Iris pigment epithelial cell (primary cell): ENCODE data around the gene THUMPD3.
A peak's percentile ranks its signal among the peaks of the same experiment; 100 is the strongest.

Experiments
- DNase-seq: peaks from one replicate; pipeline ENCODE4 v3.0.0-alpha.2; 2011; ENCODE audit warnings: low read depth

The THUMPD3 gene, protein sequence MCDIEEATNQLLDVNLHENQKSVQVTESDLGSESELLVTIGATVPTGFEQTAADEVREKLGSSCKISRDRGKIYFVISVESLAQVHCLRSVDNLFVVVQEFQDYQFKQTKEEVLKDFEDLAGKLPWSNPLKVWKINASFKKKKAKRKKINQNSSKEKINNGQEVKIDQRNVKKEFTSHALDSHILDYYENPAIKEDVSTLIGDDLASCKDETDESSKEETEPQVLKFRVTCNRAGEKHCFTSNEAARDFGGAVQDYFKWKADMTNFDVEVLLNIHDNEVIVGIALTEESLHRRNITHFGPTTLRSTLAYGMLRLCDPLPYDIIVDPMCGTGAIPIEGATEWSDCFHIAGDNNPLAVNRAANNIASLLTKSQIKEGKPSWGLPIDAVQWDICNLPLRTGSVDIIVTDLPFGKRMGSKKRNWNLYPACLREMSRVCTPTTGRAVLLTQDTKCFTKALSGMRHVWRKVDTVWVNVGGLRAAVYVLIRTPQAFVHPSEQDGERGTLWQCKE

DNA sequence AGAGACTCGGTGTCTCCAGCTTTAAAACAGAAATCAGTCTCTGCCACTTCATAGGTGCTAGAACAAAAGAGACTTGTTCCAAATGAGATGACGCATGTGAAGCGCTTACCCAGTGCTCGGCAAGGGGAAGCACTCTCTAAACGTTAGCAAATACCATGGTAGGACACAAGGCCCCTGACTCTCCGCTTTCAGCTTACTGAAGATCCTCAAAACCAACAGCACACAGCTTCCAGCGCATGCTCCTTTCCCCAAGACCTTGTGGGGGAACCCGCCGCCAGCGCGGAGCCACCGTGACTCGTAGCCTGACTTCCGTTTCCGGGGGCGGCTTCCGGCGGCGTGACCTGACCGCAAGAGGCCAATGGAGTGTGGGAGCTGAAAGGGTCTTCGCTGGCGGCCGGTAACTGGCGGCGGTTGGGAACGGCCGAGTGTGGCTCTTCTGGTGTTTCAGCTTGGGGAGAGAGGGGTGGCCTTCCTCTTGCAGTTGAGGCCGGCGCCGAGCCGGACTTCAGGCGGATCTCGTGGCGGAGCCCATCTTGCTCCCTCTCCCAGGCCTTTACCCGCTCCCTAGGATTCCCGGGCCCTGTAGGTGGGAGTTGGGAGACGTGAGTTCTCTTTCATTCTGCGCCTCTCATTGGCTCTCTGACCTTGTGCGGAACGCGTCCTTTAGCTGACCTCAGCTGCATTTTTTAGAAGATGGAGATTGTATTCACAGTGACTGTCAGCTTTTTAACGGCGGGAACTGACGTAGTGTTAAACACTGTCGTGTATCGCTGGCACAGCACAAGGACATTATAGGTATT, at the start of gene THUMPD3:
TSS of gene THUMPD3 (plus strand) at position 324 of the 800 bp plus-strand sequence. CDS start 2,015 bp downstream, outside the sequence.
- peak; percentile 97 for DNase-seq

DNA sequence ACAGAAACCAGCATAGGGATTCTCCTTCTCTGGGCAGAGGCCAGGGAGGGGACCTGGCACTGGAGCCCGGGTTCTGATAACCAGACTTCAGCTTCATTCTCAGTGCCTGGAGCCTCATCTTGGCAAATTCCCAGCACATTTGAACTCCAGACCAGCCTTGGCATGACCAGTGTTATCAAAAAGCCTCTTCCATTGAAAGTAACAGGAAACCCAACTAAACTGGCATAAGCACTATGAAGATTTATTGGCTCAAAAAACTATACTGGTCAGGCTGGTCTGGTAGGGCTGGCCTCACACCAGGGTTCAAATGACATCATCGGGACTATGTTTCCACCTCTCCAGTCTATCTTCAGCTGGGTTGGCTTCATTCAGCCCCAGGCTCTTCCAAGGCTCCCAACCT, 48.1 kb upstream of the THUMPD3 start:
- DNase-seq: no peak

DNA sequence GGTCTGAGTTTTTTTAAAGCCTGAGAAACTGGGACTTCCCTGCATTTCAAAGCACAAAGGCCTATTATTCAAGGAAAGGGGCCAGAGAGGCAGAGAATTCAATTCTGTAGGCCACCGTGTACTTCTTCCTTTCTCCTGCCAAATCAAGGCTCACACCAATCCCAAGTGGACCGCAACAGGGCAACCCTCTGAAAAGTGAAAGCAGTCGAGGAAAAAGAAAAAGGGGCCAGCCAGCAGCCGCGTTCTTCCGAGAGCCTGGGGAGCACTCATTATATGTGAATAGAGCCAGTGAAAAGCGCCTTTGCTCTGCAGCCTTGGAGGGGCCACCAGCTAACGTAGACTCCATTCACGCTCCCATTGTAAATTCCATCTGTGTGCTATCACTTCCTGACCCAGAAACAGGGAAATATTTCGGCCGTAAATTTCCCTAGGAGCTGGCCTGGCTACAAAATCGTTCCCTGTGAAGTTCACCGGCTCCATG, 45.9 kb upstream of the THUMPD3 start:
- peak; percentile 42 for DNase-seq

DNA sequence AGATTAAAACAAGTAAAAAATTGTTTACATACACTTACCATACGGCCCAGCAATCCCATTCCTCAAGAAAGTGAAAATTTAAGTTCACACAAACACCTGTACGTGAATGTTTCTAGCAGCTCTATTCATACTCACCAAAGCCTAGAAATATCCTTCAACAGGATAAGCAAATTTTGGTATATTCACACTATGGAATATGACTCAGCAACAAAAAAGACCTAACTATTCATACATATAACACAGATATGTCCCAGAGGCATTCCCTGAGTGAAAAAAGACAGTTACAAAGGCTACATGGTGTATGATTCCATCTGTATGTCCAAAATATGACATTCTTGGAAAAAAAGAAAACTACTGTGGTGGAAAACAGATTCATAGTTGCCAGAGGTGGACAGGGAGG, 40.1 kb upstream of the THUMPD3 start:
- no peak for DNase-seq

DNA sequence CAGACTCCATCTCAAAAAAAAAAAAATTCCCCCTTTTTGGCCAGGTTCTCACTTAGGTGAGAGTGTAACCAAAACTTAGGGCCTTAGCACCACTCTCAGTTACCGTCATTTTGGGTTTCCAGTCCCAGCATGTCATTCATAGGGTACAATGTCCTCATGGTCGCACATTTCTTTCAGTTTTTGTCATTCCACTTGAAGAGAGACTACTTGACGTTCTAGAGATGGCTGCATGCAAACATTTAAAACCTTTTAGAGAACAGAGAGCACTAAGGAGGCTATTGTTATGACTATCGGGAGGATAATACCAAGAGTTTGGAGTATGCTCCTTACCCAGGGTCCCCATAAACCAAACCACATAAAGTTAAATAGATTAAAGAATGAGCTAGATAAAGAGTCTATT, 37.9 kb upstream of the THUMPD3 start:
- no peak for DNase-seq

DNA sequence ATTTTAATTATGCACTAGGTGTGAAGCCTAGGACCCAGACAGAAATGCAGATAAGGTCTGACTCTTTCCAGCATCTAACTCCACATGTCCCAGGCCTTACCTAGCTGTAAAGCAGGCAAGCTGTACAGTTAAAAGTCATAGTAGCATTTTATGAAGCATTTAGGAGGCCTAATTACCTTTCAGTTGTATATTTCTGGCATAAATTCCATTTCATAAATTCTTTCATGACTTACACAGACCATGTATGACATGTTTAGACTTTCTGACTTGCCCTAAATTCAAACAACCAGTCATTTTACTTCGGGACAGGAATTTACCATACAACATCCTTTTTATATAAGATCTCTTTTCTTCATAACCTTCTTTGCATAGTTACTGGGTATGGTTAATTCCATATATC, 35.3 kb upstream of the THUMPD3 start:
- no peak for DNase-seq

DNA sequence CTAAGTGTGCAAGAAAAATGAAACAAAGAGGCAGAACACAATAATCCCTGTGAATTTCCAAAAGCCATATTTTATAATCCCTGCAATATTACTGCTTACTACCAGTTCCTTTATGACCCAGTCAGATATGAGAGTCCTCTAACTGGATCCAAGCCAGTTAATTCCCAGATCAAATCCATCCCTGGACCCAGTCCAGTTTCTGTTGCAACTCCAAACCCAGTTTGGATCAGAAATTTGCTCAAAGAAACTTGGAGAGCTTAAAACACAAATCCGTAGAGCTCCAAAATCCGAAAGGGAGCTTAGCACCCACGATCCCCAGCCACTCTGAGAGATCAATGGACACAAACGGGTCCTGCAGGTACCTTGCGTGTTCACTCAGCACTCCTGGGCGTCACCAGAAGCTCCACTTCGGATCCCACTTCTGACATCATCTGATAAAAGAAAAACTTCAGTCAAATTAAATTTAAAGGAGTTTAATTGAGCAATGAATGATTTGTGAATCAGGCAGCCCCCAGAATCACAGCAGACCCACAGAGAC, 32.6 kb upstream of the THUMPD3 start:
- DNase-seq: no peak

DNA sequence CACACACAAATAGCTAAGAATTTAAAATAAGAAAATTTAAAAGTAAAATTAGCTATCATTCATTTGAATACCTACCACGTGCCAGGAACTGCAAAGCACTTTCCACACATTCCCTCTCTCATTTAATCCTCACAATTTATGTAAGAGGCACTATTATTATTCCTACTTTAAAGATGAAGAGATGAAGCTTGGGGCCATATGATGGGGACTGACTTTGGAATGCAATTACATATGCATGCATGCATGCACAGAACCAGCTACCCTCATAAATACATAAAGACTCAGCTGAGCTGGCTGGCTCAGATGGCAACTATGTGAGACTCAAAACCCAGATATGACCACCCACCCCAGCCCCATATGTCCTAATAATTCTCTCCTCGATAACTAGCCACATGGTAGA, 31.7 kb upstream of the THUMPD3 start:
- no peak for DNase-seq

DNA sequence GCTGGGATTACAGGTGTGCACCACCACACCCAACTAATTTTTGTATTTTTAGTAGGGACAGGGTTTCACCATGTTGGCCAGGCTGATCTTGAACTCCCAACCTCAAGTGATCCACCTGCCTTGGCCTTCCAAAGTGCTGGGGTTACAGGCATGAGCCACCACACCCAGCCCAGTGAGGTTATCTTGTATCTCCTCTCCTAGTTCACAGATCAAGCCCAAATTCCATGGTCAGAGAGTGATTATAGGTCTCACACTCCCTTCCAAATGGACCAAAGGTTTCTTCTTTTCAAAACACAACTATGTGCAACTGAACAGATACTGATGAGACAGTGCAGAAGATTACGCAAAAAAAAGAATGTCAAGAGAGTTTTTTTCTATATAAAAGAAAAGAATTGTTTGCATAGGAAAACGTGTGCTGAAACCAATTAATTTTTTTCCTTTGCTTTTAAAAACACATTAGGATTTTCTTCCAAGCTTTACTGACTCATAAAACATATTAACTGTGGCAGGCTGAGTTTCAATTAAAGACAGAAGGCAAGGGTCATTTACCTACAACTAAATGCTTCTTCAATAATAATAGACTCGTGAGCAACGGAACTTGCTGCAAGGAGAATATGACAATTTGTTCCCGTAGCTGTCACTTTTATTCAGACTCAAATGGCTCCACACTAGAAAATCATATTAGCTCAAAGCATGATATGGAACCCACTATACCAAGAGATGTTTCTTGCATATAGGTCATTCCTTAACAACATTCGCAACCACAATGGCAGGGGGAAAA, 30.4 kb upstream of the THUMPD3 start:
- DNase-seq: no peak

DNA sequence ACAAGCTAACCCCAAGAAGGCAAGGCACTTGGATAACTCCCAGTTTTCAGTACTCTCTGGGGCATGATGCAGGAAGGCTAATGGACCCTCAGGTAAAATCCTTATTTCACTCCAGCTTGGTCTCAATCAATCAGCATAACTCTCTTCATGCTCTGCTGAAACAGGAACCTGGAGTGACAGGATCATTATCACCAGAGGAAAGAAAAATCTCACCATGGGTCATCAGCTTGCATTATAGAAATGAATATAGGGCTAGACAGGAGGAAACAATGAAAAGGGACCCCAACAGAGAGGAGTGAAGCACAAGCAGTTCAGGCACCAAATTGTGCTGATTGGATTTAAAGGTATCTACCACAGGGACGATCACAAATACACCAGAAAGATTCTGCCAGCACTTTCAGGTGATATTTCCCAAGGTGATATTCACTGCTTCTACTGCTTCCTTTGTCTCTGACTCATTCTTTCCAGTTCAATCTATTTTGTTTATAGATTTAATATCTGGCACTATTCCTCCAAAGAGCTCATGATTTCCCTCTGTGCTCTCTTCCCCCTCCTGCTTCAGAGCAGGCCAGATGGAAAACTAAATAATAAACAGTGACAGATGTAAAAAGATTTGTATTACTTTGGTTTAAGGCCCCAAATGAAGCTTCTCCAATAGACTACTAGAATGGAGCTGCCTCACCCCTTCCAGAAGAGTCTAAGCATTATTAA, 22.9 kb upstream of the THUMPD3 start:
- DNase-seq: peak; percentile 44

DNA sequence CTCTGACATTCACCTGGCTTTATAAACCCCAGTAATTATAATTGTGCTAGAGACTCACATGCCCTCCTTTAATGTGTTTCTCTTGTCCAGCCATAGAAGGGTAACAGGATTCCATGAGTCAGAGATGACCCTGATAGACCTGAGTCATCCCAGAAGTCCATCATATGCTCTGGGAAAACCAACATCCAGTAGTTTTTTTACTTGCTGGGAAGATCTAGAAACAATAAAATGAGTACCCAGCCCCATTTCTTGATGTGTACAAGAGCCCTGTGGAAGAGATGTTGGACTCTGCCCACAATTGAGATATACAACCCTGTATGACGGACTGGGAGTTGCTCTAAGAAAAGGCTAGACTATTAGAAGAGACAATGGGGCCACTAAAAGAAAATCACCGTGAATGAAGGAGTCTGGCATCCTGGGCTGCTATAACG, 22.4 kb upstream of the THUMPD3 start:
- peak; percentile 81 for DNase-seq

DNA sequence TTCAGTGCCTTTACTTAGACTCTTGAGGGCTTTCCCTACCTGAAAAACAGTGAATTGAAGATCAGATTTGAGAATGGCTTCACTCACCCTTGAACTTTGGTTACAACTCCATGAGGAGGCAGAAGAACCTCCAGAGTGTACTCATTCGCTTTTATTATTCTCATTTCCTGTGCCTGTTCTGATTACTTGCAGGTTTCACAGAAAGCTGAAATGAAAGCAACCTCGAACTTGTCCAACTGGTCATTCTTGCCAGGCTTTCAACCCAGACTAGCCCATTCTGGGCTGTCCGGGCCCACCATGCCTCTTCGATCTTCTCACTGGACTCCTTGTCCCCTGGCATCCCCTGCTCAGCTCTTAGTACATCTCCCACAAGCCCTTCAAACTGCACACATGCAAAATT, 20.2 kb upstream of the THUMPD3 start:
- DNase-seq: no peak

DNA sequence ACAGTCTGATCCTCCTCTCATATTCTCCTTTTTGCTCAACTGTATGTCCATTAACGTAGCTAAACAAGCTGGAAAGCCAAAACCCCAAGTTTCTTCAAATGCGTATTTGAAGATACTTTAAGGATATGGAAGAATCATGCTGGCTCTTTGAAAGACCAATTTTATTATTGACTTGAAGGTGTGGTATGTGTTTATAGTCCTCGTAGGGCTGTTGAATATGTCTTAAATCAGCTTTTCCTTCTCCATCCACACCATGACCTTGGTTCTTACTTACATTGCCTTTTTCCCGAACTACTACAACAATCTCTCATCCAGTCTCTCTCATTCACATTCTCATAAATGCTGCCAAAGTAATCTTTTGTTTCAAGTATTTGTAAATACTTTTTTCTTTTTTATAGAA, 19.7 kb upstream of the THUMPD3 start:
- no peak for DNase-seq

DNA sequence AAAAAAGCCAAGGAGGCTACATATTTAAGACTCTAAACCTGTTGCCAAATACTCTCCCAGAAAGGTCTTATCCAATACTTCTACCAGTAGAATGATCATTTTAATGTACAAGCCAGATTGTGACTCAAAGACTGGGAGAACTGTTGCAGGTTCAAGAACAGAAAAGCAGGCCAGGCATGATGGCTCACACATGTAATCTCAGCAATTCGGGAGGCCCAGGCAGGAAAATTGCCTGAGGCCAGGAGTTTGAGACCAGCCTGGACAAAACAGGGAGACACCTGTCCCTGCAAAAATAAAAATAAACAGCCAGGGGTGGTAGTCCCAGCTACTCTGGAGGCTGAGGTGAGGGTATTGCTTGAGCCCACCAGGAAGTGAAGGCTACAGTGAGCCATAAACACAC, 17.8 kb upstream of the THUMPD3 start:
- DNase-seq: no peak

DNA sequence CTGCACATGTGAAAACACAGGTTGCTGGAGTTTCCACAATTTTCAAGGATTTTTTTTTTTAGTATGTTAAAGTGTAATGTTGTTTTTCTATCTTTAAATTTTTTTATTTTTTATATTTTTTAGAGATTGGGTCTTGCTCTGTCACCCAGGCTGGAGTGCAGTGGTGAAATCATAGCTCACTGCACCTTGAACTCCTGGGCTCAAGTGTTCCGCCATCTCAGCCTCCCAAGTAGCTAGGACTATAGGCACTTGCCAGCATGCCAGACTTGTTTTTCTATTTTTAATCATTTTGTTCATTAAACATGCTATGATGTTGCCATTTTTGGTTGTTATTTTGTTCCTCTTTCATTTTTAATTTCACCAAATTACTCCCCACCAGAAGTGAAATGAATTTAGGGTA, 16.7 kb upstream of the THUMPD3 start:
- no peak for DNase-seq

DNA sequence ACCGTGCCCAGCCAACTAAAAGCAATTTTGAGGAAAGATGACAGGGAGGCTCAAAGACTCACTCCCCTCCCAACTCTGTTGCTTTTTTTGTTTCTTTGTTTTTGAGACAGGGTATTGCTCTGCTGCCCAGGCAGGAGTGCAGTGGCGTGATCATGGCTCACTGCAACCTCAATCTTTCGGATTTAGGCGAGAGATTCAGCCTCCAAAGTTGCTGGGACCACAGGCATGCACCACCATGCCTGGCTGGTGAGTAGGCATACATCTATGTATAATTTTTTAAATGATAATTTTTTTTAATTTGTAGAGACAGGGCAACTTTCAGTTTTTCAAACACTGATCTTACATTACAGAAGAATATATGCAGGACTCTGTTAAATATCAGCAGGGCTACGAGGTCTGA, 15.8 kb upstream of the THUMPD3 start:
- peak; percentile 44 for DNase-seq

DNA sequence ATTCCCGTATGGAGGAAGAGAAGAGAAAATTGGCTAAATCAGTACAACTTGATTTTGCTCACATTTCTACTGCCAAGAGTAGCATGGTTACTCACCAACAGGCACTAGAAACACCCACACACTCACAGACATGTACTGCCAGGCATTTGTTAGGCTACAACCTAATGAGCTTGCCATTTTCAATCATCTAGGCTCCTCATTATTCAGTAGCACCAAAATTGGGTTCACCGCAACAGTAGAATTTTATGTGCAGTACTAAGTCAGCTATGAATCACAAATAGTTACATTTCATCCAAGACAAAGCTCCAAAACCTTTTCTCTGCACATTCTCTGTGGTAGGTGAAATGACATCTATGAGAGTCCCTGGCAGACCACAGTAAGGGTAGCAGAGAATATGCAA, 15.0 kb upstream of the THUMPD3 start:
- DNase-seq: peak; percentile 41

DNA sequence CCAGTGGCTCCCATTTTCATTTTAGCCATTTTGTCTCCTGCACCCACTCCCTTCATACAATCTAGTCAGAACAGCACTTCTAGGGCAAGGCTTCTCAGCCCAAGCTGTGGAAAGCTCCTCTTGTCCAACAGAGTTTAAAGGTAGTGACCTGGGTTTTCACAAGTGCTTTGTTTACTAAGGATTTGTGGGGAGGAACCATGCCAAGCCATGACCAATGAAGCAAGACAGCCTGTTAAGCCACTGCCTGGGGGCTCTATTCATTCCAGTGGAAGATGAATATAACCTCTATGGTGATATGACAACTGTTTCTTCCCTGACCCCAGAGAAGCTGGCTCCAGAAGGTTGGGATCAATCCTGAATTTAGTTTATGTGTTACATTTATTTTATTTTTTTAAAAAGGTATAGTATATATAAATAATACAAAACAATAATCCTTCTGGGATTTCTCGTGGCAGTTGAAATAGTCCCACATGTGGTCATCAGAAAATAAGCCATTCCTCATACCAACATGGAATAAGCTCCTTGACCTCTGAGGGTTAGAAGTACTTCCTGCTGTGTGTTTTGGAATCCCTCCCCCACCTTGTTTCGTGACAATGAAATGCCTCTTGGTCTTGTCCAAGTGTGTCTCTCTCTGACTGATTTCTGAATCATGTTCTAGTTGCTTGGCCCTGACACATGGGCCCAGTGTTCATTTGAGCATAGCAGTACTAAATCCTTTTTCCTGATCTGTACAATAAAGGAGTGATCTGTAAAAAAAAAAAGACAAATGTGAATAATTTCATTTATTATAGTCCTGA, 13.3 kb upstream of the THUMPD3 start:
- DNase-seq: peak; percentile 84

DNA sequence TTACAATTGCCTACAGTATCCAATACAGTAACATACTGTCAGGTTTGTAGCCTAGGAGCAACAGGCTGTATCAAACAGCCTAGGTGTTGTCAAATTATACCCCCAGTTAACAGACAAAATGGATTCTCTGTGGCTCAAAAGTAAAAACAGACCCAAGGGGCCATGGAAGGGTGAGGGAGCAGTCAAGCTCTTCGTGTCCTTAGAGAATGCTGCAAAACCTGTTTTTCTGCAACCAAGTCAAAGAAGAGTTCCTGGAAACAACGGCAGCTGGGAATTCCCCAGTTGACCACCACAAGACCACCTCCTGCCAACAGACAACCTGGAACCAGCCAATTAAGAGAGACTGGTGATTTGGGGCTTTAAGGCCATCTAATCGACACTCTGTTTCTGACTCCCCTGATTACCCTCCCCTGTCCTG, 11.1 kb upstream of the THUMPD3 start:
- DNase-seq: no peak
